ENCODE data around the gene RPRML. TPM values are rescaled to one million over a fixed set of nuclear protein-coding genes. Genes with fewer than 3 reads are reported as not detected.
A peak's percentile ranks its signal among the peaks of the same experiment; 100 is the strongest.

The RPRML gene
- total RNA-seq, 1 experiment from 2014 or later, result 0.54 TPM

DNA sequence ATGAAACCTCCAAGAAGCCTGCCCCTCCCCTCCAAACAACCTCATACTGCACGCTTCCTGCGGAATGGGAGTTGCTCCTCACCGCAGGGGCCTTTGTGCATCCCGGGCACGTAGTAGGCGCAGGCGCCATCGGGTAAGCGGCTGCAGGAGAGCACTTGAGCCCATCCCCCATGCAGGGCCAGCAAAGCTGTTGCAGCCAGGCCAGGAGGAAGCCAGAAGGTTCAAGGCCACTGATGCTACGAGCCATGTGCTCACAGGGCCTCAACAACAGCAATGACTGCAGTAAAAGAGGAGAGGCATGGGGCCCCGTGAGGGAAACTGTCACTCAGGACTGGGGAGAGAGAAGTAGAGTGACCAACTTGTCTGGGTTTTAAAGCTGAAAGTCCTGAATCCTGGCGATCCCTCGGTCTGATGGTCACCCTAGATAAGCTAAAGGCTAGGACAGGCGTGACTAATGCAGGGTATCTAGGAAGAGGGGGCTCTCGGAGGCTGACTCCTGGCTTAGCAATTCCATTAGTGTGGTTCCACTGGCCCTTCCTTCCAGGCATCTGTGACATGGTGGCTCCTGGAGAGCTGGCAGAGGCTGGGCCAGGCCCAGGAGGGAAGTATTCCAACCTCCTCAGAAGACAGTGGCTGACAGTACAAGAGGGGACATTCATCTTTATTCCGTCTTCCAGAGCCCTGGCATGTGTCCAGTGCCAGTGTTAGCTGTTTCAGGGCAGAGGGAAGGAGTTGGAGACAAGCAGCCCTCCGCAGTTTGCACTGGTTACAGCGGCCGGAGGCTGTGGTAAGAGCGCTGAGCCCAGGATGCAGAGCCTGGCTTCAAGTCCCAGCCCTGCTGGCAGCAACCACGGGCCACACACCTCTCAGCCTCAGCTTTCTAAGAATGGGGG, 35.3 kb downstream of the RPRML start:
- no peak overlapping the region for H3K27ac ChIP-seq (ENCODE audit: low read length)
- peak; percentile 40 for ATAC-seq
- peaks cover 6% of the 10 kb centered on the region for H3K4me1 ChIP-seq (ENCODE audit: control insufficient read depth, insufficient read depth, low read length)
- TF ChIP-seq, protein P1, sequence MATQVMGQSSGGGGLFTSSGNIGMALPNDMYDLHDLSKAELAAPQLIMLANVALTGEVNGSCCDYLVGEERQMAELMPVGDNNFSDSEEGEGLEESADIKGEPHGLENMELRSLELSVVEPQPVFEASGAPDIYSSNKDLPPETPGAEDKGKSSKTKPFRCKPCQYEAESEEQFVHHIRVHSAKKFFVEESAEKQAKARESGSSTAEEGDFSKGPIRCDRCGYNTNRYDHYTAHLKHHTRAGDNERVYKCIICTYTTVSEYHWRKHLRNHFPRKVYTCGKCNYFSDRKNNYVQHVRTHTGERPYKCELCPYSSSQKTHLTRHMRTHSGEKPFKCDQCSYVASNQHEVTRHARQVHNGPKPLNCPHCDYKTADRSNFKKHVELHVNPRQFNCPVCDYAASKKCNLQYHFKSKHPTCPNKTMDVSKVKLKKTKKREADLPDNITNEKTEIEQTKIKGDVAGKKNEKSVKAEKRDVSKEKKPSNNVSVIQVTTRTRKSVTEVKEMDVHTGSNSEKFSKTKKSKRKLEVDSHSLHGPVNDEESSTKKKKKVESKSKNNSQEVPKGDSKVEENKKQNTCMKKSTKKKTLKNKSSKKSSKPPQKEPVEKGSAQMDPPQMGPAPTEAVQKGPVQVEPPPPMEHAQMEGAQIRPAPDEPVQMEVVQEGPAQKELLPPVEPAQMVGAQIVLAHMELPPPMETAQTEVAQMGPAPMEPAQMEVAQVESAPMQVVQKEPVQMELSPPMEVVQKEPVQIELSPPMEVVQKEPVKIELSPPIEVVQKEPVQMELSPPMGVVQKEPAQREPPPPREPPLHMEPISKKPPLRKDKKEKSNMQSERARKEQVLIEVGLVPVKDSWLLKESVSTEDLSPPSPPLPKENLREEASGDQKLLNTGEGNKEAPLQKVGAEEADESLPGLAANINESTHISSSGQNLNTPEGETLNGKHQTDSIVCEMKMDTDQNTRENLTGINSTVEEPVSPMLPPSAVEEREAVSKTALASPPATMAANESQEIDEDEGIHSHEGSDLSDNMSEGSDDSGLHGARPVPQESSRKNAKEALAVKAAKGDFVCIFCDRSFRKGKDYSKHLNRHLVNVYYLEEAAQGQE (IDR thresholded peaks at IDR 0.05; ENCODE audit: insufficient read depth in 1 of 2, low read depth in 2 of 2, low read length in 1 of 2), result no peak
- TF ChIP-seq POLR2AphosphoS5 (IDR thresholded peaks at IDR 0.05; ENCODE audit: low read depth, low read length), result 0 out of 2 replicates have a peak, but pooled peaks have one; percentile 41
- intact Hi-C loops (cut with micrococcal nuclease; ENCODE audit: unreplicated experiment) (loop anchor here (2.0 kb wide), 1 partner anchor 57 kb away; no protein-coding TSS in a partner anchor), in situ Hi-C loops (cut with HindIII; ENCODE audit: low pct_unique_long_range_greater_than_20kb, low sequenced_read_pairs) (no loop called here)
- H3K36me3 ChIP-seq (ENCODE audit: control insufficient read depth, insufficient read depth, low read length), result no peaks in the 10 kb centered on the region; the same call in none of the 2 replicates
- no peaks in the 10 kb centered on the region for H3K27me3 ChIP-seq (ENCODE audit: control insufficient read depth, insufficient read depth, low read length)
- no peak overlapping the region for H3K4me3 ChIP-seq (ENCODE audit: low read depth in 2 of 2, low read length in 2 of 2)
- CTCF ChIA-PET, result no interaction called here
- POLR2A ChIA-PET, result interaction anchor here (0.6 kb wide), 1 partner anchor 71 kb away, joined by 10 read pairs; no protein-coding TSS in a partner anchor
- no TSS peak for BruUV-seq (replicated peaks)
- DNase-seq (ENCODE audit: low read depth, low spot score), result no peak
- H3K9me3 ChIP-seq (ENCODE audit: control insufficient read depth, insufficient read depth, low read depth, low read length), result no peaks in the 10 kb centered on the region

DNA sequence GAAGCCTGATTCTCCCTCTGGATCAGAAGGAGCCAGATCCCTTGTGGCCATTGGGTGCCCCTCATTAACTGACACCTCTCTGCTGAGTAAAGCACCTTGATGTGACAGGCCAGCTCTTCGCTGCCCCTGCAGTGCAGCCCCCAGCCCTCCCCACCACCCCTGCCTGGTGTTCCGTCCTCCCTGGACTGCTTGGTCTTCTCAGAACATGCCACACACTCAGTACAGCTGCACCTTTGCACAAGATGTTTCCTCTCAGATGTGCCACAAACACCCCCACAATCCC, 35.9 kb downstream of the RPRML start:
- ATAC-seq (peak; percentile 4; the same call in 1 of the 2 replicates), DNase-seq (ENCODE audit: low read depth, low spot score) (no peak)
- no TSS peak for BruUV-seq (replicated peaks)
- Histone ChIP-seq H3K27ac (ENCODE audit: low read length) (no peak overlapping the region), H3K9me3 (ENCODE audit: control insufficient read depth, insufficient read depth, low read depth, low read length) (no peaks in the 10 kb centered on the region), H3K4me3 (ENCODE audit: low read depth in 2 of 2, low read length in 2 of 2) (no peak overlapping the region), H3K27me3 (ENCODE audit: control insufficient read depth, insufficient read depth, low read length) (no peaks in the 10 kb centered on the region), H3K4me1 (ENCODE audit: control insufficient read depth, insufficient read depth, low read length) (peaks cover 6% of the 10 kb centered on the region), H3K36me3 (ENCODE audit: control insufficient read depth, insufficient read depth, low read length) (peaks cover 4% of the 10 kb centered on the region)
- POLR2A ChIA-PET, result no interaction called here
- TF ChIP-seq TCF7L2 (IDR thresholded peaks at IDR 0.05; ENCODE audit: low read depth, low read length), result no peak
- no peak for TF ChIP-seq SIN3A (IDR thresholded peaks at IDR 0.05; ENCODE audit: borderline replicate concordance, insufficient read depth, low read depth, low read length)
- no peak for TF ChIP-seq POLR2AphosphoS5 (IDR thresholded peaks at IDR 0.05; ENCODE audit: low read depth, low read length)
- TF ChIP-seq, protein P1 (IDR thresholded peaks at IDR 0.05; ENCODE audit: insufficient read depth in 1 of 2, low read depth in 2 of 2, low read length in 1 of 2), result no peak
- TF ChIP-seq, protein P2, sequence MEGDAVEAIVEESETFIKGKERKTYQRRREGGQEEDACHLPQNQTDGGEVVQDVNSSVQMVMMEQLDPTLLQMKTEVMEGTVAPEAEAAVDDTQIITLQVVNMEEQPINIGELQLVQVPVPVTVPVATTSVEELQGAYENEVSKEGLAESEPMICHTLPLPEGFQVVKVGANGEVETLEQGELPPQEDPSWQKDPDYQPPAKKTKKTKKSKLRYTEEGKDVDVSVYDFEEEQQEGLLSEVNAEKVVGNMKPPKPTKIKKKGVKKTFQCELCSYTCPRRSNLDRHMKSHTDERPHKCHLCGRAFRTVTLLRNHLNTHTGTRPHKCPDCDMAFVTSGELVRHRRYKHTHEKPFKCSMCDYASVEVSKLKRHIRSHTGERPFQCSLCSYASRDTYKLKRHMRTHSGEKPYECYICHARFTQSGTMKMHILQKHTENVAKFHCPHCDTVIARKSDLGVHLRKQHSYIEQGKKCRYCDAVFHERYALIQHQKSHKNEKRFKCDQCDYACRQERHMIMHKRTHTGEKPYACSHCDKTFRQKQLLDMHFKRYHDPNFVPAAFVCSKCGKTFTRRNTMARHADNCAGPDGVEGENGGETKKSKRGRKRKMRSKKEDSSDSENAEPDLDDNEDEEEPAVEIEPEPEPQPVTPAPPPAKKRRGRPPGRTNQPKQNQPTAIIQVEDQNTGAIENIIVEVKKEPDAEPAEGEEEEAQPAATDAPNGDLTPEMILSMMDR (IDR thresholded peaks at IDR 0.05), result no peak
- in situ Hi-C loops (cut with HindIII; ENCODE audit: low pct_unique_long_range_greater_than_20kb, low sequenced_read_pairs) (no loop called here), intact Hi-C loops (cut with micrococcal nuclease; ENCODE audit: unreplicated experiment) (loop anchor here (2.0 kb wide), 1 partner anchor 58 kb away; no protein-coding TSS in a partner anchor)
- CTCF ChIA-PET, result no interaction called here

Data from Panc1 (cell line).